Measurements from ENCODE around the gene AFTPH. TPM values are rescaled to one million over a fixed set of nuclear protein-coding genes. Genes with fewer than 3 reads are reported as not detected.

AFTPH gene
- total RNA-seq, 1 donor from 2014 or later = 58.0 TPM

DNA sequence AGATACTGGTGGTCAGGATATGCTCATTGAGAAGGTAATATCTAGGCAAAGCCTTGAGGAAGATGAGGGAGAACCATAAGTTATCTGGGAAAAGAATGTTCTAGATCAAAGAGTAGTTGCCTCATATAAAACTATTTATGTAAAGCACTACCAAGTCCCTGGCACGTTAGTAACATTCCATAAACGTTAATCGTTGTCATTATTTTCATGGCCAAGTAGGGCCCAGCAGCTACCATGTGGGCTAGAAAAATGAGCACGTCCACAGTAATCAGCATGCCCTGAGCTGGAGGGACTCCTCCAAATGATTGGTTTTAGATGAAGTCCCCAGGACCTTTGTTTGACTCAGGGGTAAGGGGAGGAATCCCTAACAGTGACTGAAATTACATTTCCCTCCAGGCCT lies 32.7 kb upstream of the AFTPH start:
- H3K36me3 ChIP-seq = no peaks in the 10 kb centered on the region
- no peak for DNase-seq (ENCODE audit: low spot score in 2 of 2)
- no peak overlapping the region for H3K4me3 ChIP-seq
- no peaks in the 10 kb centered on the region for H3K9me3 ChIP-seq
- TF ChIP-seq, protein P1, sequence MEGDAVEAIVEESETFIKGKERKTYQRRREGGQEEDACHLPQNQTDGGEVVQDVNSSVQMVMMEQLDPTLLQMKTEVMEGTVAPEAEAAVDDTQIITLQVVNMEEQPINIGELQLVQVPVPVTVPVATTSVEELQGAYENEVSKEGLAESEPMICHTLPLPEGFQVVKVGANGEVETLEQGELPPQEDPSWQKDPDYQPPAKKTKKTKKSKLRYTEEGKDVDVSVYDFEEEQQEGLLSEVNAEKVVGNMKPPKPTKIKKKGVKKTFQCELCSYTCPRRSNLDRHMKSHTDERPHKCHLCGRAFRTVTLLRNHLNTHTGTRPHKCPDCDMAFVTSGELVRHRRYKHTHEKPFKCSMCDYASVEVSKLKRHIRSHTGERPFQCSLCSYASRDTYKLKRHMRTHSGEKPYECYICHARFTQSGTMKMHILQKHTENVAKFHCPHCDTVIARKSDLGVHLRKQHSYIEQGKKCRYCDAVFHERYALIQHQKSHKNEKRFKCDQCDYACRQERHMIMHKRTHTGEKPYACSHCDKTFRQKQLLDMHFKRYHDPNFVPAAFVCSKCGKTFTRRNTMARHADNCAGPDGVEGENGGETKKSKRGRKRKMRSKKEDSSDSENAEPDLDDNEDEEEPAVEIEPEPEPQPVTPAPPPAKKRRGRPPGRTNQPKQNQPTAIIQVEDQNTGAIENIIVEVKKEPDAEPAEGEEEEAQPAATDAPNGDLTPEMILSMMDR (IDR thresholded peaks at IDR 0.05) = no peak
- peaks cover 0 to 17% of the 10 kb centered on the region in 2 donors for H3K4me1 ChIP-seq
- H3K27ac ChIP-seq = peak overlapping the region; percentile 58 to 61
- intact Hi-C loops (cut with DNase I) = no loop called here
- no peaks in the 10 kb centered on the region for H3K27me3 ChIP-seq

DNA sequence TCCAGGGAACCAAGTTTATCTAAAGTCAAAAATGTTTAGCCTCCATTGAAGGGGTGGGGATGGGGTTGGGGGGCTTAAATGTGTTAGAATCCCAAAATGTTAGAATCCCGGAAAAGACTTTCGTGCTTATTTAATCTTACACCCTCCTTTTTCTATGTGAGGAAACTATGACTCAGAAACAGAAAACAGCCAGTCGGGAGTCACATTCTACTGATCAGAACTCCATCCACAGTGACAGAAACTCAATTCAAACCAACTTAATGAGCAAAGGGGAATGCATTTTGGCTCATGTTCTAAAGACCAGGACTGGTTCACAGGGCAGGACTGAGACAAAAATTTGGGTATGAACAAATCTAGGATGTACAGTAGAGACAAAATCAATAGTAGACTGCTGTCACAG lies 31.9 kb upstream of the AFTPH start:
- TF ChIP-seq, protein P1 (IDR thresholded peaks at IDR 0.05) = no peak

DNA sequence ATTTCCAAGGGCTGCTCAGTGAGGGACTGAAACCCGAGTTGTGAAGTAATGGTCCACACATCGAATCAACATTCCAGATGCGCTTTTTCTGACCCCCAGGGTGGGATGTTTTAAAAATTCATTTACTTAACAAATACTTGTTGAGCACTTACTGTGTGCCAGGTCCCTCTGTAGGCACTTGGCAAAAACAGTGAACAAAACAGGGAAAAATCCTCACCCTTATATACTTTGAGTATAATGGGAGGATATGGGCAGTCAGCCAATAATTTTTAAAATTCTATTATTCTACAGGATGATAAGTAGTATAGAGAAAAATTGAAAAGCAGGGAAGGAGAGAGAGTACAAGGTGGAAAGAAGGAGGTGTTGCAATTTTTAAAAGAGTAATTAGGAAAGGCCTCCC lies 31.3 kb upstream of the AFTPH start:
- no peaks in the 10 kb centered on the region for H3K27me3 ChIP-seq
- H3K36me3 ChIP-seq = no peaks in the 10 kb centered on the region
- H3K4me3 ChIP-seq = no peak overlapping the region
- no peaks in the 10 kb centered on the region for H3K9me3 ChIP-seq
- intact Hi-C loops (cut with DNase I) = no loop called here
- H3K27ac ChIP-seq = peak overlapping the region in 1 of 2 donors; percentile 58
- no peak for DNase-seq (ENCODE audit: low spot score in 2 of 2)
- H3K4me1 ChIP-seq = peaks cover 0 to 17% of the 10 kb centered on the region in 2 donors
- TF ChIP-seq, protein P1 (IDR thresholded peaks at IDR 0.05) = no peak

More for the DNA sequence above, 31.9 kb upstream of the AFTPH start:
- Histone ChIP-seq H3K9me3 (no peaks in the 10 kb centered on the region), H3K36me3 (no peaks in the 10 kb centered on the region), H3K4me3 (no peak overlapping the region), H3K27ac (peak overlapping the region; percentile 58 to 61), H3K4me1 (peaks cover 0 to 17% of the 10 kb centered on the region in 2 donors), H3K27me3 (no peaks in the 10 kb centered on the region)
- DNase-seq (ENCODE audit: low spot score in 2 of 2) = no peak
- intact Hi-C loops (cut with DNase I) = no loop called here

DNA sequence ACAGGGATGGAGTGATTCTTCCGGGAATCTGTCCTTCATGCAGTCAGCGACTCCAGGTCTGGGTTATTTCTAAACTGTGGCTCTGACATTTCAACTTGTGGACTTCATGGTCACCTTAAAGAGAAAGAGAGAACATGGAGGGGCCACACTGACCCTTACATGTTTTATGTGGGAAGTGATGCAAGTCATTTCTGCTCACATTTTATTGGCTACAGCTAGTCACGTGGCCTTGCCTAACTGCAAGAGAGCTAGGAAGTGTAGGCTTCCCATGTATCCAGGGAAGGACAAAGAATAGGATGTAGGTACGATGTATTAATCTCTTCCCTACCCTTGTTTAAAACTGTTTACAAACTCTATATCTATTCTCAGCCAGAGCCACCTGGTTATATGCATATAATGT lies 30.3 kb upstream of the AFTPH start:
- Histone ChIP-seq H3K9me3 (no peaks in the 10 kb centered on the region), H3K27me3 (no peaks in the 10 kb centered on the region), H3K27ac (no peak overlapping the region), H3K4me3 (no peak overlapping the region), H3K36me3 (no peaks in the 10 kb centered on the region), H3K4me1 (peaks cover 0 to 14% of the 10 kb centered on the region in 2 donors)
- intact Hi-C loops (cut with DNase I) = no loop called here
- TF ChIP-seq, protein P1 (IDR thresholded peaks at IDR 0.05) = no peak
- no peak for DNase-seq (ENCODE audit: low spot score in 2 of 2)

DNA sequence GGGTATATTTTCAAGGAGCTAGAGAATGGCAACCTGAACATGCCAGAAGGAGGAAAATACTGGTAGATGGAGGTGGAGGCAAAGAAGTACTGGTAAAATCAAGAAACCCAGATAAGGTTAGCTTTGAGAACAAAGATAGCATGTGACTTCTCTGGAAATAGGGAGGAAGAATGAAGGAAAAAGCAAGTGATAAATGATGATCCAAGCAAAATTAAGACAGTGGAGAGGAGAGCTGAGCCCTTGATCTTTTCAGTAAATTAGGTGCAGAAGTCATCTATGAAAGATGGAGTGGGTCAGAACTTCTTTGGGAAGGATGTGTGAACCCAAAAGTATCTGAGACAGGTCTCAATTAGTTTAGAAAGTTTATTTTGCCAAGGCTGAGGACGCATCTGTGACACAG lies 25.7 kb upstream of the AFTPH start:
- TF ChIP-seq, protein P1 (IDR thresholded peaks at IDR 0.05) = no peak
- Histone ChIP-seq H3K36me3 (no peaks in the 10 kb centered on the region), H3K27ac (no peak overlapping the region), H3K9me3 (no peaks in the 10 kb centered on the region), H3K4me3 (no peak overlapping the region), H3K27me3 (no peaks in the 10 kb centered on the region), H3K4me1 (no peaks in the 10 kb centered on the region)
- intact Hi-C loops (cut with DNase I) = no loop called here
- DNase-seq (ENCODE audit: low spot score in 2 of 2) = no peak

DNA sequence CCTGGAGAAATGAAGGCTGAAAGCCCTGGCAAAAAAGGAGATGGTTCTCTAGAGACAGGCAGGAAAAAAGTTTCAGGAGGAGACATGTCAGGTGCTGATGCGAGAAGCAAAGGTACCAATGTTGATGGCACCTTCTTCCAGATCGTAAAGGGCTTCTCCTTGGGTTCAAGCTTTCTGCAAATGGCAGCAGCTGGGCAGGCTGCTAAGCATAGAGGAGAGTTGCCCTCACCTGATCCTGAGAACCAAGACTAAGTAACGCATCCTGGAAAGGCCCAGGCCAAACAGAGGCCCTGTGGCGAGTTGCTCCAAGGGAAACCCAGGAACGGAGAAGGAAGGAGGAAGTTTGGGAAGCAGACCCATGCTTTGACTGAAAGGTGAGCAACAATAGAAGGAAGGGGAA lies 23.6 kb upstream of the AFTPH start:
- Histone ChIP-seq H3K27ac (no peak overlapping the region), H3K27me3 (no peaks in the 10 kb centered on the region), H3K9me3 (no peaks in the 10 kb centered on the region), H3K4me3 (no peak overlapping the region), H3K4me1 (no peaks in the 10 kb centered on the region), H3K36me3 (no peaks in the 10 kb centered on the region)
- intact Hi-C loops (cut with DNase I) = no loop called here
- TF ChIP-seq, protein P1 (IDR thresholded peaks at IDR 0.05) = no peak
- DNase-seq (ENCODE audit: low spot score in 2 of 2) = no peak
